Occipital lobe (tissue), 2 donors: ENCODE data around the gene FGD2. TPM values are rescaled to one million over a fixed set of nuclear protein-coding genes. Genes with fewer than 3 reads are reported as not detected.
"Not testable (repeated sequence)": the region's sequence is repeated elsewhere in the genome, so short reads cannot be mapped to it uniquely, and the experiment has no call there.

ENCODE experiments used
- DNase-seq: peaks from one replicate; lab custom pipeline; 2025; lab: John Stamatoyannopoulos, UW
- total RNA-seq: library from RNA; depleted of rRNA; stranded (reverse); fragments of >200 nt; gene quantifications from one replicate; pipeline ENCODE4 v1.2.3, GENCODE V29; 2014

FGD2 gene
- total RNA-seq, 1 donor from 2014 or later: 2.0 TPM

GRCh38 chr6:37038292-37039198 lies 33.1 kb downstream of the FGD2 start:
- DNase-seq: no peak

GRCh38 chr6:37039958-37040357 lies 34.5 kb downstream of the FGD2 start:
- no peak for DNase-seq

DNA sequence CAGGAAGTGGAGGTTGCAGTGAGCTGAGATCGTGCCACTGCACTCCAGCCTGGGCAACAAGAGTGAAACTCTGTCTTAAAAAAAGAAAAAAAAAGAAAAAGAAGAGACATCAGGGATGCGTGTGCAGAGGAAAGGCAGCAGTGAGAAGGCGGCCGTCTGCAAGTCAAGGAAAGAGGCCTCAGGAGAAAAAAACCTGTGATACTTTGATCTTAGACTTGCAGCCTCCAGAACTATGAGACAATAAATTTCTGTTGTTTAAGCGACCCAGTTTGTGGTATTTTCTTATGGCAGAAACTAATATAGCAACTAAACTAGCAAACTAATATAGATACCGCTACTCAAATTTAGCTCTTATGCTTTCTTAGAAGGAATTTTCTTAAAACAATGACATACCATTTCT lies 36.1 kb downstream of the FGD2 start:
- no peak for DNase-seq

DNA sequence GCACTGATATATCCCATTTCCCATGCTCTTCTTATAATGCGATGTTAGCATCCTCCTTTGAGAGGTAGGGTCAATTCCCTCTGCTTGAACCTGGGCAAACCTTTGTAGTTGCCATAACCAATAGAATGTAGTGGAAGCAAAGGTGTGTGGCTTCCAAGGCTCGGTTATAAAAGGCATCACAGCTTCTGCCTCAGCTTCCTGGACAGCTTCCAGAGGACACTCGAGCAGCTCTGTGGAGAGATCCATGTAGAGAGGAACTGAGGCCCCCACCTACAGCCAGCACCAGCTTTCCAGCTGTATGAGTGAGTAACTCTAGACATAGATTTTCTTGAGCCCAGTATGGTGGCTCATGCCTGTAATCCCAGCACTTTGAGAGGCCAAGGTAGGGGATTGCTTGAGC lies 36.7 kb downstream of the FGD2 start:
- DNase-seq: no peak

DNA sequence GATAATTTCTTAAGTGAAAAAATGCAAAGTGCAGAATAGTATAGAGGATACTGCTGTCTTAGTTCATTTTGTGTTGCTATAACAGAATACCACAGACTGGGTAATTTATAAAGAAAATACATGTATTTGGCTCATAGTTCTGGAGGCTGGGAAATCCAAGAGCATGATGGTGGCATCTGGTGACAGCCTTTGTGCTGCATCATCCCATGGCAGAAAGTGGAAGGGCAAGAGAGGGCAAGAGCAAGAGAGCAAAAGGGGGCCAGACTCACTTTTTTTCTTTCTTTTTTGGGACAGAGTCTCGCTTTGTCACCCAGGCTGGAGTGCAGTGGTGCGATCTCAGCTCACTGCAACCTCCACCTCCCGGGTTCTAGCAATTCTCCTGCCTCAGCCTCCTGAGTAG lies 37.6 kb downstream of the FGD2 start:
- not testable (repeated sequence) for DNase-seq

DNA sequence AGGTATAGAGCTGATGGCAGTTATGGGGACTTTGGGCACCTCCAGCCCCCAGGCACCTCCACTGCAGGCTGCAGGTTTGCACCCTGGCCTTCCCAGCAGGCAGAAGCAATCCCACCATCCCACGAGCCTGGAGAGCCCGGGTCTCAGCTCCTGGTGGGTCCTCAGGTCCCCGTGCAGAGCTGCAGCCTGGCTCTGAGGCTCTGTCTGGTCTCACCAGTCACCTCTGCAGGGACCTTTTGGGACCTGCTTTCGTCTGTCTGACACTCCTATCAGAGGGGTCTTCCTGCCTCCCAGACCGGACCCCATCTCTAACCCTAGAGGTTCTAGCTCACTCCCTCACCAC lies 41.9 kb downstream of the FGD2 start:
- no peak for DNase-seq

GRCh38 chr6:37047689-37048402 lies 42.4 kb downstream of the FGD2 start:
- no peak for DNase-seq

- DNase-seq: no peak
Measured at GRCh38 chr6:37048403-37048850, 43.0 kb downstream of the FGD2 start.

DNA sequence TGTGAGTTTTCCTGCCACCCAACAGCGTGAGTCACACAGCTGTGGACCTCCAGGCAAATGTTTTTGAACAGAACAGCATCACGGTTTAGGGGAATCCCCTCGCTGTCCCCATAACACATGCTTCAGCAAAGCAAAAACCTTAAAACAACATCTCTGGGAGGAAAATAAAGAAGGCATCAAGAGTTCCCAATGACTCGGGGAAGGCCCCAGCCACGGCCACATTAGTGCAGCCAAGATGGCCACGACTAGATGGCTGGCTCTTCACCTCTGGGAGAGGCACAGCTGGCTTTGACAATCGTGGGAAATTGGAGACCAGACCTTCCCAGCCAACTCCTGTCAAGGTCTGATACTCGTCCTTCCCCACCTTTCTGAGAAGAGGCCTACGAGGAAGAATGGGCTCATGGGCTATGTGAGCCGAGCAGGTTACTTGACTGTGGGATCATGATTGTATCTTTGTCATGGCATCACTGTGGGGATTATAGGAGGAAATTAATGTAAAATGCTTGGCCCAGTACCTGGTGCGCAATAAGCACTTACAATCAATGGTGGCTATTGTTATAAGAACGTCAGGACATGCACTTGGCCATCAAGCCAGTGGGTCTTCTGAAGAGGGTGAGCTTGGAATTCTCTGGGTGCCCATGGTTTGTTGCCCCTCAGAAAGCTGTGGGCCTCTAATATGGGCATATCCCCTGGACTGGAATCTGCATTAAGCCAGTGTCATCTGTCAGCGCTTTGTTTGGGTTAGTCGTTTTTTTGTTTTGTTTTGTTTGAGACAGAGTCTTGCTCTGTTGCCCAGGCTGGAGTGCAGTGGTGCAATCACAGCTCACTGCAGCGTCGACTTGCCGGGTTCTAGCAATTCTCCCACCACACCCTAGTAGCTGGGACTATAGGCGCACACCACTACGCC lies 43.6 kb downstream of the FGD2 start:
- DNase-seq: no peak

GRCh38 chr6:37049758-37050044 lies 44.2 kb downstream of the FGD2 start:
- DNase-seq: no peak

GRCh38 chr6:37050045-37050853 lies 44.8 kb downstream of the FGD2 start:
- no peak for DNase-seq

GRCh38 chr6:37050854-37051137 lies 45.3 kb downstream of the FGD2 start:
- DNase-seq: no peak

DNA sequence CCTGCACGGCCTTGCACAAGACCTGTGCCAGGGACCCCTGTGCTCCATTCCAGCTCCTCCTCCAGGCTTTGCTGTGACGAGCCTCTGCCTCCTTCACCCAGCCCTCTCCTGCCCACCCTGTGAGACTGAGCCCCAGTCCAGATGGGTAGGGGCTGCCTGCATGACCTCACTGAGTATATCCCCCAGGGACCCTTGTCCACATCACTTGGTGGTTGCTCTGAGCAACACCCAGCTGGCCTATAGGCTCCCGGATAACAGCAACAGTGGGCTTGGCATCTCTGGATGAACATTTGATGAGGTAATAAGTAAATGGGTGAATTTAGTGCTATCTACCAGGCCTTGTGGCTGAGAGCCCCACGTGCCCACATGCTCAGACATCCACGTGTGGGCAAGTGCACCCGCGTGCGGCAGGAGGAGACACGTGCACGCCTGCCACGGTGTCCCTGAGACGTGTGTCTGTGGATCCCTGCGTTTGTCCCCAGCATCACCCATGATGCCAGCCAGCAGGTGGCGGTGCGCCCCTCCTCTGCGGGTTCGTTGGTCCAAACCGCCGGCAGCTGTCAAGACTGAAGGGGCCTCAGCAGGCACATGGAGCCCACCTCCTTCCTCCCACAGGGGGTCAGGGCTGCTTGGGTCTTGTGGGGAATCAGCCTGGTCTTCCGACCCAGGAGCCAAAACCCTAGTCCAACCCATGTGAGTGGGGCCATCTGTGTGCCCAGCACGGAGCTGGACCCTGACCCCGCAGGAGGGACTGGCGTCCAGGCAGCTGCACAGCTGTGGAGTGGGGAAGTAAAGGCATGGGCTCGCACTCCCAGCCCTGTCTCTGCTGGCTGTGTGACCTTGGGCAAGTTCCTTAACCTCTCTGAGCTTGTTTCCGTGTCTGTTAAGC lies 45.9 kb downstream of the FGD2 start:
- DNase-seq: peak; percentile 85

- DNase-seq: no peak
Measured at GRCh38 chr6:37052027-37052628, 46.7 kb downstream of the FGD2 start.

DNA sequence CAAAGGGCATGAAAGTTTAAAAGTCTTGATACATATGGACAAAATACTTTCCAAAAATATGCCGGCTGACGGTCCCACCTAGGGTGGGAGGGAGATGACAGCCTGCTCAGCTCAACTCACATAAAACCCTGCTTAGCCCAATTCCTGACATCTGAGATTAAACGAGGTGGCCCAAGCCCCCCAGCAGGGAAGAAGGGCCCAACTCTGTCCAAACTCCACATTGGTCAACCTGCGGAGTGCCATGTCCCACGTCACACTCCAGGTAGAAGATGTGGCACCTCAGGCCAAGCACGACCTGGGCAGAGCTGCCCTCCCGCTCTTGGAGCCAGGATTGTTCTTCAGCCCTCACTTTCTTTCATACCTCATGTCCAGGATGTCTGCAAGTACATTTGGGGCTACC lies 48.2 kb downstream of the FGD2 start:
- DNase-seq: no peak

GRCh38 chr6:37054171-37054570 lies 48.7 kb downstream of the FGD2 start:
- DNase-seq: no peak

GRCh38 chr6:37054580-37054979 lies 49.1 kb downstream of the FGD2 start:
- no peak for DNase-seq

DNA sequence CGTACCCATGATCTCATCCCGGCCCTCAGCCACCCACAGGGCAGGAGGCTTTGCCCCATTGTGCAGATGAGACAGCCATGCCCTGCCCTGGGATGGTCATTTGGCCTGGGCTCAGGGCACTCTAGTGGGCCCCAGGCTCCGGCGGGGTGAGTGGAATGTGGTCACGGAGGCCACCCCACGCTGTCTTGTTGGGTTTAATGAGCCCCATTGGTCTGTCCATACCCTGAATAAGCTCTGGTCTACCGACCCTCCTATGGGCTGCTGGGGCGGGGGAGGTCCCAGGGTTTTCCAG lies 50.6 kb downstream of the FGD2 start:
- no peak for DNase-seq

- no peak for DNase-seq
Measured at GRCh38 chr6:37056439-37057127, 51.1 kb downstream of the FGD2 start.

DNA sequence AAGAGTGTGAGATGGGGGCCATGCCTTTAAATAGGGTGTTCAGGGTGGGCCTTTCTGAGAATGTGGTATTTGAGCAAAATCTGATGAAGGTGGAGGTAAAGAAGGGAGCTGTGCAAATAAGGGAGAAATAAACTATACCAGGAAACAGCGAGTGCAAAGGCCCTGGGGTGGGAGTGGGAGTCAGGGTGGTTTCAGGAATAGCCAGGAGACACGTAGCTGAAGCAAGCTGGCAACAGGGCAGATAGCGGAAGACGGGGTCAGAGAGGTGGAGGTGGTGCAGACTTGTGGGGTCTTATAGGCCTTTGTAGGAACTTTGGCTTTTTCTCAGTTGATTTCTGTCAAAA lies 51.6 kb downstream of the FGD2 start:
- DNase-seq: no peak
